ENCODE measurements around the gene CELSR2.

CELSR2 gene

DNA sequence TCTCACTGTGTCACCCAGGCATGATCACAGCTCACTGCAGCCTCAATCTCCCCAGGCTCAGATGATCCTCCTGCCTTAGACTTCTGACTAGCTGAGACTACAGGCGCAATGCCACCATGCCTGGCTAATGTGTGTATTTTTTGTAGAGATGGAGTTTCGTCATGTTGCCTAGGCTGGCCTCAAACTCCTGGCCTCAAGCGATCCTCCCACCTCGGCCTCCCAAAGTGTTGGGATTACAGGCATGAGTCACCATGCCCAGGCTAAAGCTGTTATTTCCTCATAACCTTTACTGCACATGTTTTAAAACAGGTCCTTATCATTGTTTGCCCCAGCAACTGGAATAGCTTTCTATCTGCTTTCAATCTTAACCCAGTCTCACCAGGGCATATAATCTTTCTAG is 32.7 kb upstream of the CELSR2 start:
- 0 out of 2 replicates have a peak, but pooled peaks have one; percentile 0 for TF ChIP-seq POLR2AphosphoS5 (IDR thresholded peaks at IDR 0.05; ENCODE audit: low read depth, low read length)
- TF ChIP-seq TAF1 (IDR thresholded peaks at IDR 0.05; ENCODE audit: borderline replicate concordance, insufficient read depth, low read length) = no peak

DNA sequence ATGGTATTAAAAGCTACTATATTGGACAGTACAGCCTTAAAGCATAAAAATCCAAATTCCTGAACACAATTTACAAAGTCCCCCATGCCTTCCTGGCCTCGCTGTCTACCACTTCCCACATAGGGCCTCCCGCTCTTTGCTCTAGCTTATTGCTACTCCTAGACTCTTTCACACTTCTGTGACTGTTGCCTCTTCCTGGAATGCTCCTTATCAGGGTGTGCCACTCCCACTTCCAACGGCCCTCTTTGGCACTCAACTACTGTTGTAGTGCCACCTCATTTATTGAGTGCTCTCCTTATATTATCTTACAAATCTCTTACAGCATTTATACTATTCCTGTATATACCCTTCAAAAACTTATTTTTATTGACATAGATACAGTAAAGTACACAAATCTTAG is 30.8 kb upstream of the CELSR2 start:
- TF ChIP-seq SIN3A (IDR thresholded peaks at IDR 0.05; ENCODE audit: borderline replicate concordance, insufficient read depth, low read length) = no peak
- TF ChIP-seq TAF1 (IDR thresholded peaks at IDR 0.05; ENCODE audit: borderline replicate concordance, insufficient read depth, low read length) = no peak
- TF ChIP-seq REST (IDR thresholded peaks at IDR 0.05; ENCODE audit: insufficient read depth in 1 of 2, low read depth in 2 of 2, low read length in 2 of 2) = no peak
- no peak for TF ChIP-seq POLR2AphosphoS5 (IDR thresholded peaks at IDR 0.05; ENCODE audit: low read depth, low read length)
- no peak for TF ChIP-seq FOXP2 (optimal IDR thresholded peaks at IDR 0.05; ENCODE audit: borderline replicate concordance, extremely low read depth, extremely low read length, insufficient read depth)

DNA sequence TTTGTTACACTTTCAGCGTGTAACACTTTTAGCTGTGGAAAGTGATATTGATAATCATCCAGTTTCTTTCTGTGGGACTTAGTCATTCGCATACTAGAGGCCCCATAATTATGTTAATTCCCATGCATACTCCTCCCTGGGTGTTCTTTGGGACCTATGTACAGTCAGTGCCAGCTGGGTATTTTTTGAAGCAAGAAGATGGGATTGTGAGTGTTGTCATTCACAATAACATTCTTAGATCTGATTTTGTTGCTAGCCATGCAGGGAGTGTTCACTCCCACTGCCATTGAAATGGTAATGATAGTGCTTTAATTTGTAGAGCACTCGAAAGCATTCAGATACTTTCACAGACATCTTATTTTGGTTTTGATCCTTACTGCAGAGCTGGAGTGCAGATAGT is 24.0 kb upstream of the CELSR2 start:
- TF ChIP-seq TAF1 (IDR thresholded peaks at IDR 0.05; ENCODE audit: borderline replicate concordance, insufficient read depth, low read length) (no peak), REST (IDR thresholded peaks at IDR 0.05; ENCODE audit: insufficient read depth in 1 of 2, low read depth in 2 of 2, low read length in 2 of 2) (no peak), SIN3A (IDR thresholded peaks at IDR 0.05; ENCODE audit: borderline replicate concordance, insufficient read depth, low read length) (no peak), POLR2AphosphoS5 (IDR thresholded peaks at IDR 0.05; ENCODE audit: low read depth, low read length) (no peak), FOXP2 (optimal IDR thresholded peaks at IDR 0.05; ENCODE audit: borderline replicate concordance, extremely low read depth, extremely low read length, insufficient read depth) (no peak)

DNA sequence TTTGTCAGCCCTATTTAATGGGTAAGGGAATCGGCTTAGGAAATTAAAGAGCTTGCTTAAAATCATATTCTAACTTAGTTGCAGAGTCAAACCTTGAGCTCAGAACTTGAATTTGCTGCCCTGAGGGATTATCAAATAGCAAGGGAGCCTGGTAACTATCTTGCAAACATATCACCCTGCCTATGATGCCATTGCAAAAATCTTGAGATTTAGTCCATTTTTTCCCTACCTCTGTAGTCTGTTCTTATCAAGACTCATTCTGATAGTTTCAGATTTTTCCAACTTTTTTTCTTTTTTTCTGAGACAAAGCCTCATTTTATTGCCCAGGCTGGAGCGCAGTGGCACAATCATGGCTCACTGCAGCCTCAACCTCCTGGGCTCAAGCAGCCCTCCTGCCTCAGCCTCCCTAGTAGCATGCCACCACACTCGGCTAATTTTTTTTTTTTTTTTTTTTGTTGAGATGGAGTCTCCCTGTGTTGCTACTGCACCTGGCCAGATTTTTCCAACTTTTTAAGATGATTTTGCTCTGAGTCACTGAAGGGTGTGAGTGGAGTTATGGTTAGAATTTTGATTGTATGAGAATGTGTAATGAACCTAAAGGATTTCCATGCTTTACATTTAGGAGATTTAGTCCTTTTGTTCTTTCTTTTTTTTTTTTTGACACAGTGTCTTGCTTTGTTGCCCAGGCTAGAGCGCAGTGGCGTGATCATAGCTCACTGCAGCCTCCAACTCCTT is 23.5 kb upstream of the CELSR2 start:
- TF ChIP-seq SIN3A (IDR thresholded peaks at IDR 0.05; ENCODE audit: borderline replicate concordance, insufficient read depth, low read length) = no peak
- TF ChIP-seq TAF1 (IDR thresholded peaks at IDR 0.05; ENCODE audit: borderline replicate concordance, insufficient read depth, low read length) = no peak
- TF ChIP-seq FOXP2 (optimal IDR thresholded peaks at IDR 0.05; ENCODE audit: borderline replicate concordance, extremely low read depth, extremely low read length, insufficient read depth) = no peak
- no peak for TF ChIP-seq REST (IDR thresholded peaks at IDR 0.05; ENCODE audit: insufficient read depth in 1 of 2, low read depth in 2 of 2, low read length in 2 of 2)
- no peak for TF ChIP-seq POLR2AphosphoS5 (IDR thresholded peaks at IDR 0.05; ENCODE audit: low read depth, low read length)

GRCh38 chr1:109228167-109228566 is 21.2 kb upstream of the CELSR2 start:
- TF ChIP-seq TAF1 (IDR thresholded peaks at IDR 0.05; ENCODE audit: borderline replicate concordance, insufficient read depth, low read length) = no peak
- no peak for TF ChIP-seq SIN3A (IDR thresholded peaks at IDR 0.05; ENCODE audit: borderline replicate concordance, insufficient read depth, low read length)
- no peak for TF ChIP-seq REST (IDR thresholded peaks at IDR 0.05; ENCODE audit: insufficient read depth in 1 of 2, low read depth in 2 of 2, low read length in 2 of 2)
- TF ChIP-seq POLR2AphosphoS5 (IDR thresholded peaks at IDR 0.05; ENCODE audit: low read depth, low read length) = no peak
- TF ChIP-seq FOXP2 (optimal IDR thresholded peaks at IDR 0.05; ENCODE audit: borderline replicate concordance, extremely low read depth, extremely low read length, insufficient read depth) = no peak
